HG02870 (cell line): ENCODE measurements around the gene FNIP2.
"Not testable (repeated sequence)": the region's sequence is repeated elsewhere in the genome, so short reads cannot be mapped to it uniquely, and the experiment has no call there.

ENCODE experiments used
- ATAC-seq: cut with Tn5 transposase; IDR thresholded peaks from one replicate; pipeline ENCODE4 v1.9.1; 2021; ENCODE audit warnings: mild to moderate bottlenecking, moderate library complexity; ENCODE audit not compliant: unreplicated experiment

FNIP2 gene

GRCh38 chr4:158812543-158812942 is 43.7 kb downstream of the FNIP2 start:
- ATAC-seq, result no peak

- no peak for ATAC-seq
Measured at GRCh38 chr4:158813113-158813512, 44.3 kb downstream of the FNIP2 start.

- ATAC-seq, result no peak
Measured at GRCh38 chr4:158814207-158814606, 45.4 kb downstream of the FNIP2 start.

- no peak for ATAC-seq
Measured at GRCh38 chr4:158814636-158815330, 46.0 kb downstream of the FNIP2 start.

GRCh38 chr4:158816955-158817354 is 48.1 kb downstream of the FNIP2 start:
- no peak for ATAC-seq

GRCh38 chr4:158817562-158818296 is 48.9 kb downstream of the FNIP2 start:
- ATAC-seq, result peak; percentile 59

GRCh38 chr4:158818560-158819140 is 49.8 kb downstream of the FNIP2 start:
- no peak for ATAC-seq

GRCh38 chr4:158819942-158820786 is 51.3 kb downstream of the FNIP2 start:
- ATAC-seq, result no peak

- peak; percentile 42 for ATAC-seq
Measured at GRCh38 chr4:158821228-158821971, 52.6 kb downstream of the FNIP2 start.

GRCh38 chr4:158822348-158822747 is 53.5 kb downstream of the FNIP2 start:
- no peak for ATAC-seq

GRCh38 chr4:158823461-158823873 is 54.6 kb downstream of the FNIP2 start:
- ATAC-seq, result no peak

- no peak for ATAC-seq
Measured at GRCh38 chr4:158824425-158825274, 55.8 kb downstream of the FNIP2 start.

GRCh38 chr4:158825433-158826036 is 56.7 kb downstream of the FNIP2 start:
- ATAC-seq, result no peak

- no peak for ATAC-seq
Measured at GRCh38 chr4:158826057-158826456, 57.2 kb downstream of the FNIP2 start.

GRCh38 chr4:158826882-158827281 is 58.1 kb downstream of the FNIP2 start:
- ATAC-seq, result no peak

GRCh38 chr4:158827543-158827981 is 58.7 kb downstream of the FNIP2 start:
- no peak for ATAC-seq

- ATAC-seq, result not testable (repeated sequence)
Measured at GRCh38 chr4:158828151-158828550, 59.3 kb downstream of the FNIP2 start.

GRCh38 chr4:158829254-158829653 is 60.4 kb downstream of the FNIP2 start:
- no peak for ATAC-seq

GRCh38 chr4:158833602-158834001 is 64.8 kb downstream of the FNIP2 start:
- no peak for ATAC-seq
